Measurements from ENCODE around the gene MTX3.

The MTX3 gene

DNA sequence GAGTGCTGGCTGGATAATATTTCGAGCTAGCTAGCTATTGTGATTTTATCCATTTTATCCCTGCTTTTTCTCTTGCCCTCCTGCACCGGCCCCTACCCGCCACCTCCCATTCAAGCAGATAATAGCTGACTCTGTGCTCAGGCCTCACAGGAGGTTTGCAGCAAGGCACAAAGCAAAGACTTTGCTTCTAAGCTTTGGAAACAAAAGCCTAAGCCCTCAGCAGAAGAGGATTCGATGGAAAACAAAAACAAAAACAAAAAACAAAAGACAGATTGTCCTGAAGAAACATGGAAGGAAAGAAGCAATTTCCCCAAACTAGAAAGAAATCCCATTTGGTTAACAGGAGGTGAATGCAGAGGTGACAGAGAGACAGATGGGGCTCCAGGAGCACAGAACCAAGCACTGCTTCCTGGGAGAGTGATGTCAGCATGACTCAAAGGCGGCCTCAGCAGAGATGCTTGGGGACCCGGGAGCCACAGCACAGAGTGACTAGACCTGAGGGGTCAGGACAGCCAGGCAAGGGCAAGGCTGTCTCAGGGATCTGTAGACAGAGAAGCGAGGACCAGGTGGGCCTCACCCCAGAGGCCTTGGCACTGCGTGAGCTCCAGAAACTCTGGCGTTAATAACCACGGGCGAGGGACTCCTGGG is 28.4 kb downstream of the MTX3 start:
- H3K9ac ChIP-seq (ENCODE audit: low read length in 2 of 2) = no peak overlapping the region

DNA sequence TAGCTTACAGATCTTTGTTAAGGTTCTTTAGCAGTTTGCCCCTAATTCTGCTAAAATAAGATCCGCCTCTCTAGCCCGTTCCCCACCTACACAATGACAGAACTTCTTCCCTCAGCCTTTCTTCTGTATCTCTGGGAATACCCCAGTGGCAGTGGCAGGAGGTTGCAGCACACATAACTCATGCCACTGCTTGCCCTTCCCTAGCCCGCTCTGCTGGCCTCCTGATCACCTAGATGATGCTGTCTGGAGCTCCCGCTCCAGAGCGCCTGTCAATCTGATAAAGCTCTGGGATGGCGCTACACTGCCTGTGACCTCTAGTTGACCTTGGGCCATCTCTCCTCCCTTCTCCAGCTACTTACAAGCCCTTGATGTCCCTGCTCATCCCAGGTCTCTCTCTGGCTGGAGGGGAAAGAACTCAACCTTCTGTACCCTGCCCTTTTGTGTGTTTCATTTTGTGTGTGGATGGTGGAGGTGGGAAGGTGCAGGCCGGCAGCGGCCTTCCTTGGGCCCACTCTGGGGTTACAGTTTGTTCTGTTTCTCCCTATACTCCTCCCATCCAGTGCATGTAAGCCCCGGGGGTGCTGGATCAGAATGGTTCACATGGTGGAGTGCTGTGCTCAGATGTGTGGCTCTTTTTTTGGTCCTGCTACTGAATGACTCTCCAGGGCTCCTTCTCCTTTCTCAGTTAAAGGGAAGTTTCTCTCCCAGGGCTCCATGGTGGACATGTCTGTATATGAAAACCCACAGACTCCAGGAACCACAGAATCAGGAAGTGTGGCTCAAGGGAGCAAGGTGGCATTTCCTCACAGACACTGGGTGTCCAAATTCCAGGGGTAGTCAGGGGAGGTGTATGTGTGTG is 29.1 kb downstream of the MTX3 start:
- no peaks in the 10 kb centered on the region for H3K27me3 ChIP-seq (ENCODE audit: control insufficient read depth in 1 of 2, insufficient read depth in 2 of 2, low read length in 2 of 2)
- H3K4me3 ChIP-seq (ENCODE audit: low read length in 2 of 2) = no peak overlapping the region
- H3K9ac ChIP-seq (ENCODE audit: low read length in 2 of 2) = no peak overlapping the region
- H3K36me3 ChIP-seq (ENCODE audit: control insufficient read depth in 2 of 2, insufficient read depth in 2 of 2, low read length in 2 of 2) = no peaks in the 10 kb centered on the region
- H3K9me3 ChIP-seq (ENCODE audit: control insufficient read depth in 2 of 2, low read length in 2 of 2) = no peaks in the 10 kb centered on the region
- H3K27ac ChIP-seq (ENCODE audit: low read length) = no peak overlapping the region
- no peaks in the 10 kb centered on the region for H3K4me1 ChIP-seq (ENCODE audit: control insufficient read depth, insufficient read depth, low read length)

More for the DNA sequence above, 28.4 kb downstream of the MTX3 start:
- Histone ChIP-seq H3K27ac (ENCODE audit: low read length) (no peak overlapping the region), H3K27me3 (ENCODE audit: control insufficient read depth in 1 of 2, insufficient read depth in 2 of 2, low read length in 2 of 2) (no peaks in the 10 kb centered on the region), H3K36me3 (ENCODE audit: control insufficient read depth in 2 of 2, insufficient read depth in 2 of 2, low read length in 2 of 2) (no peaks in the 10 kb centered on the region), H3K4me3 (ENCODE audit: low read length in 2 of 2) (no peak overlapping the region), H3K4me1 (ENCODE audit: control insufficient read depth, insufficient read depth, low read length) (no peaks in the 10 kb centered on the region), H3K9me3 (ENCODE audit: control insufficient read depth in 2 of 2, low read length in 2 of 2) (no peaks in the 10 kb centered on the region)

DNA sequence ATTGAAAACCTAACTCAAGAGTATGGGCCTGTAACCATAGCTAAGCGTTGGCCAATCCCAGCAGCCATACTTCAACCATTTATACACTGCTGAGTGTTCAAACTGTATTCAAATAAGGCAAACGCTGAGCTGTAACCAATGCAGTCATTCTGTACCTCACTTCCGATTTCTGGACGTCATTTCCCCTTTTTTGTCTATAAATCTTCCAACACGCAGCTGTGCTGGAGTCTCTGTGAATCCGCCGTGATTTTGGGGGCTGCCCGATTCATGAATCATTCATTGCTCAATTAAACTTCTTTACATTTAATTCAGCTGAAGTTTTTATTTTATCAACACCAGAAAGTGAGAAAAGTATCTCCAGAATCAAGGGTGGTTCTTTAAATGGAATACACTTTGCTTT is 31.7 kb downstream of the MTX3 start:
- Histone ChIP-seq H3K9me3 (ENCODE audit: control insufficient read depth in 2 of 2, low read length in 2 of 2) (no peaks in the 10 kb centered on the region), H3K36me3 (ENCODE audit: control insufficient read depth in 2 of 2, insufficient read depth in 2 of 2, low read length in 2 of 2) (no peaks in the 10 kb centered on the region), H3K4me1 (ENCODE audit: control insufficient read depth, insufficient read depth, low read length) (no peaks in the 10 kb centered on the region), H3K27me3 (ENCODE audit: control insufficient read depth in 1 of 2, insufficient read depth in 2 of 2, low read length in 2 of 2) (no peaks in the 10 kb centered on the region), H3K9ac (ENCODE audit: low read length in 2 of 2) (no peak overlapping the region), H3K4me3 (ENCODE audit: low read length in 2 of 2) (no peak overlapping the region), H3K27ac (ENCODE audit: low read length) (no peak overlapping the region)

DNA sequence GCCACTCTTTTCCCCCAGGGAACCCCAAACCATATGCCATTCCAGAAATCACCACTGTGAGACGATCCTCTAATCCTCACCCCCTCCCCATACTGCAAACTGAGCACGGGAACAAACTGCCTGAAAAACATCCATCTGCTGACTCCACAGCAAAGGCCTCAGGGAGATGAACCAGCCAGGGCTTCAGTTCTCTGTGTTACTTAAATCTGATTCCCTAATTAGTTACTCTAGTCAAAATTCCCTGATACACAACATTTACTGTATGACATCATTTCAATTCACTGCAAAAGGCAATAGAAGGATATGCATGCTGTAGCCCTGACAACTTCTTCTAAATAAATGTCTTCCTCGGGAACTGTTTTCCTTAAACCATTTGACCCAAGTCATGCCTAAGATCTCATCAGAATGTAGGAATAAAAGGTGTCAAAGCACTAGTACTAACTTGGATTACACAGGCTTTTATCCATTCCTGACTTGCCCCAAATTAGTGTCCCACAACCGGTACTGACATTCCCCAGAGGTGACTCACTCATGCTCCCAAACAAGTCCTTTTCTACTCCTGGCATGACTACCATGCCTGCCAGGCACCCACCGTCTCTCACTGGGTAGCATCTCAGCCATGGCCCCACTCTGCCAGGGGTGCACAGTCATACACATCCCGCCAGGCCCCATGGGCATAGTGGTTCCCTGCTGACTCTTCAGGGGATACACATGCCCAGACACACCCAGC is 35.0 kb downstream of the MTX3 start:
- Histone ChIP-seq H3K27me3 (ENCODE audit: control insufficient read depth in 1 of 2, insufficient read depth in 2 of 2, low read length in 2 of 2) (no peaks in the 10 kb centered on the region), H3K9me3 (ENCODE audit: control insufficient read depth in 2 of 2, low read length in 2 of 2) (no peaks in the 10 kb centered on the region), H3K4me1 (ENCODE audit: control insufficient read depth, insufficient read depth, low read length) (no peaks in the 10 kb centered on the region), H3K36me3 (ENCODE audit: control insufficient read depth in 2 of 2, insufficient read depth in 2 of 2, low read length in 2 of 2) (no peaks in the 10 kb centered on the region), H3K4me3 (ENCODE audit: low read length in 2 of 2) (no peak overlapping the region), H3K9ac (ENCODE audit: low read length in 2 of 2) (no peak overlapping the region), H3K27ac (ENCODE audit: low read length) (no peak overlapping the region)

DNA sequence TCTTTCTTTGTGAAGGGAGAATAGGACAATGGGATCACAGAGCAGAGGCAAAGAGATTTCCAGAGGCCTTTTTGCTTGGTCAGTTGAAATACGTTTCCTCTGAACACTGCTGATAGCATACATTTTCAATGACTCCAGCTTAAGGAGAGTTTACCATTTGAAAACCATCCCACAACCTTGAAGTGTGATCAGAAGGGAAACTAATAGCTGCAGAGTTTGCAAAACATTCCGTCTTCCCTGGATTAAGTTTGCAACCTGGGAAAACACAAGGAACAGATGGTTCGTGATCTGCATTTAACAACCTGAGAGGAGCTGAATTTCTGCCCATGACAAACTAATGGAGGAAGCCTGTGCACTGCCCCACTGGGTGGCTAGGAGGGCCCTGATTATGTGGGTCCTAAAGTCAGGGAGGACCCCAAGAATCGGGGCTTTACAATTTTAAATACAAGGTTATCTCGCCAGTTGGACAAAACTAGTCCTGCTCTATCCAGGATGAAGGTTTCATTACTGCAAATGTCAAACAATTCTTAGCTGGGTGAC is 35.6 kb downstream of the MTX3 start:
- H3K9ac ChIP-seq (ENCODE audit: low read length in 2 of 2) = no peak overlapping the region
- no peaks in the 10 kb centered on the region for H3K36me3 ChIP-seq (ENCODE audit: control insufficient read depth in 2 of 2, insufficient read depth in 2 of 2, low read length in 2 of 2)
- H3K9me3 ChIP-seq (ENCODE audit: control insufficient read depth in 2 of 2, low read length in 2 of 2) = no peaks in the 10 kb centered on the region
- no peaks in the 10 kb centered on the region for H3K4me1 ChIP-seq (ENCODE audit: control insufficient read depth, insufficient read depth, low read length)
- H3K4me3 ChIP-seq (ENCODE audit: low read length in 2 of 2) = no peak overlapping the region
- H3K27ac ChIP-seq (ENCODE audit: low read length) = no peak overlapping the region
- no peaks in the 10 kb centered on the region for H3K27me3 ChIP-seq (ENCODE audit: control insufficient read depth in 1 of 2, insufficient read depth in 2 of 2, low read length in 2 of 2)

DNA sequence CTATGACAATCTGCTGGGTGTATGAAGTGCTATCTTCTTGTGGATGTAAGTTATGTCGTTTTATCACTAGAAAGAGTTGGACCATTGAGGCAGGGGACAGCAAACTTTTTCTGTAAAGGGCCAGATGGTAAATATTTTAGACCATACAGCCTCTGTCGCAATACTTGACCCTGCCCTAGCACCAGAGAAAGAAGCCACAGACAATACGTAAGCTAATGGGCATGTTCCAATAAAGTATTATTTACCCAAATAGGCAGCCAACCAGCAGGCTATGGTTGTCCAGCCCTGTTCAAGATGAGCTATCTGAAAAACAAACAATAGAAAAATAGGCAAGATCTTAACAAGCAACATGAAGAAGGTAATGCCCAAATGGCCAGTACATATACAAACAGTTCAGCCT is 36.4 kb downstream of the MTX3 start:
- Histone ChIP-seq H3K27me3 (ENCODE audit: control insufficient read depth in 1 of 2, insufficient read depth in 2 of 2, low read length in 2 of 2) (no peaks in the 10 kb centered on the region), H3K27ac (ENCODE audit: low read length) (no peak overlapping the region), H3K36me3 (ENCODE audit: control insufficient read depth in 2 of 2, insufficient read depth in 2 of 2, low read length in 2 of 2) (no peaks in the 10 kb centered on the region), H3K9ac (ENCODE audit: low read length in 2 of 2) (no peak overlapping the region), H3K4me1 (ENCODE audit: control insufficient read depth, insufficient read depth, low read length) (no peaks in the 10 kb centered on the region), H3K4me3 (ENCODE audit: low read length in 2 of 2) (no peak overlapping the region), H3K9me3 (ENCODE audit: control insufficient read depth in 2 of 2, low read length in 2 of 2) (no peaks in the 10 kb centered on the region)

DNA sequence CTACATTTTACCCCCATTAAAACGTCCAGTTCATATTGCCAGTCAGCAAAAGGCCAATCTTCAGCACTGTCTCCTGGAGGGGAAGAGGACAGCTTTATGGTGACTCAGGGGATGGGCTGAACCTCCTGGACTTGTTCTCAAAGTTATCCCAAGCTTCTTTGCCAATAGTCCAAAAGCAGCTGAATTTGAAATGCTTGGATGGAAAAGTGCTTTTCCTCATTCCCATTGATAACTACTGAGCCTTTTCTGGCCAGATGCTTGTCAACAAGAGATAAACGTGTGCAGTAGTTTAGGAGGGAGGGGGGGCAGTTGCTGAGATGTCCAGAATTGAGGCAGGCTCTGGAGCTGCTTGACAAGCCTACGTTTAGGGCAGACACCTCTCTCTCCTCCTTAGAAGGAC is 43.5 kb downstream of the MTX3 start:
- Histone ChIP-seq H3K9me3 (ENCODE audit: control insufficient read depth in 2 of 2, low read length in 2 of 2) (no peaks in the 10 kb centered on the region), H3K4me1 (ENCODE audit: control insufficient read depth, insufficient read depth, low read length) (no peaks in the 10 kb centered on the region), H3K4me3 (ENCODE audit: low read length in 2 of 2) (no peak overlapping the region), H3K27me3 (ENCODE audit: control insufficient read depth in 1 of 2, insufficient read depth in 2 of 2, low read length in 2 of 2) (no peaks in the 10 kb centered on the region), H3K27ac (ENCODE audit: low read length) (no peak overlapping the region), H3K9ac (ENCODE audit: low read length in 2 of 2) (no peak overlapping the region), H3K36me3 (ENCODE audit: control insufficient read depth in 2 of 2, insufficient read depth in 2 of 2, low read length in 2 of 2) (no peaks in the 10 kb centered on the region)

DNA sequence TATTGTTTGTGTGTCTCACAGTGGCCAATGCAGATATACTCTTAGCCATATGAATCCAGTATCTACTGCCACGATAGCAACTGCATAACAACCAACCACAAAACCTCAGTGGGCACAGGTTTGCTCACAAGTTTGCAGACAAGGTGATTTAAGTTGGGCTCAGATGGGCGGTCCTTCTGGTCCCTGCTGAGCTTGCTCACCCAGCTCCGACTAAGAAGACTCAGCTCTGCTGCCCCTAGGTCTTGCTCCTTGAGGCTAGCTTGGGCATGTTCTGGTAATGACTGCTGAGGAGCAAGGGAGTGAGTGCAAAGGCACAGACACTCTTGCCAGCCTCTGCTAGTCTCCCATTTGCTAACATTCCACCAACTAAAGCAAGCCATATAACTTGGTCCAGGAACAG is 52.6 kb downstream of the MTX3 start:
- H3K27me3 ChIP-seq (ENCODE audit: control insufficient read depth in 1 of 2, insufficient read depth in 2 of 2, low read length in 2 of 2) = peaks cover 0 to 2% of the 10 kb centered on the region in 2 donors
- H3K4me3 ChIP-seq (ENCODE audit: low read length in 2 of 2) = no peak overlapping the region
- no peaks in the 10 kb centered on the region for H3K4me1 ChIP-seq (ENCODE audit: control insufficient read depth, insufficient read depth, low read length)
- H3K36me3 ChIP-seq (ENCODE audit: control insufficient read depth in 2 of 2, insufficient read depth in 2 of 2, low read length in 2 of 2) = no peaks in the 10 kb centered on the region
- H3K27ac ChIP-seq (ENCODE audit: low read length) = no peak overlapping the region
- no peak overlapping the region for H3K9ac ChIP-seq (ENCODE audit: low read length in 2 of 2)
- no peaks in the 10 kb centered on the region for H3K9me3 ChIP-seq (ENCODE audit: control insufficient read depth in 2 of 2, low read length in 2 of 2)

DNA sequence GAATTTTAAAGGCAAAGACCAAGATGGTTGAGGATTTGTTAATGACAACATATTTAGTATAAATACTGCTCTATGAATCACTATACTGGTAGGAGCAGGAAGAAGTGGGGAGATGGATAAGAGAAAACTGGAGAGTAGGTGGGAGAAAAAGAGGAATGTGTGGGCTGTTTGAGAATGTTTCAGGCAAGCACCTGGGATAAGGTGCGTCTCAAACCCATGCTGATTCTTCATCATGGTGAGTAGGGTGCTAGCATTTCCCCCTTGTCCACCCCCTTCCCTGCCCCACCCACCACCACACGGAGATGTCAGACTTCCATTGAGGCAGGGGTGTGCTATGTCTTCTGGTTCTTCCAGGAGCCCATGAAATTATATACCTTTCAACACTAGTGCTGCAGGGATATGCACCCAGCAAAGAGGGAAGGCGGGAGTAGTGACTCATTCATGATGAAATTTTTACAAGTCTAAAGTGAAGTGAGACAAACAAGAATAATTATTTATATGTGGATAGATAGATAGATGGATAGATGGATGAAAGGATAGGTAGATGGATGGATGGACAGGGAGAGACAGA is 54.3 kb downstream of the MTX3 start:
- Histone ChIP-seq H3K4me3 (ENCODE audit: low read length in 2 of 2) (no peak overlapping the region), H3K9ac (ENCODE audit: low read length in 2 of 2) (no peak overlapping the region), H3K9me3 (ENCODE audit: control insufficient read depth in 2 of 2, low read length in 2 of 2) (no peaks in the 10 kb centered on the region), H3K27ac (ENCODE audit: low read length) (no peak overlapping the region), H3K4me1 (ENCODE audit: control insufficient read depth, insufficient read depth, low read length) (no peaks in the 10 kb centered on the region), H3K36me3 (ENCODE audit: control insufficient read depth in 2 of 2, insufficient read depth in 2 of 2, low read length in 2 of 2) (no peaks in the 10 kb centered on the region), H3K27me3 (ENCODE audit: control insufficient read depth in 1 of 2, insufficient read depth in 2 of 2, low read length in 2 of 2) (peaks cover 0 to 2% of the 10 kb centered on the region in 2 donors)

DNA sequence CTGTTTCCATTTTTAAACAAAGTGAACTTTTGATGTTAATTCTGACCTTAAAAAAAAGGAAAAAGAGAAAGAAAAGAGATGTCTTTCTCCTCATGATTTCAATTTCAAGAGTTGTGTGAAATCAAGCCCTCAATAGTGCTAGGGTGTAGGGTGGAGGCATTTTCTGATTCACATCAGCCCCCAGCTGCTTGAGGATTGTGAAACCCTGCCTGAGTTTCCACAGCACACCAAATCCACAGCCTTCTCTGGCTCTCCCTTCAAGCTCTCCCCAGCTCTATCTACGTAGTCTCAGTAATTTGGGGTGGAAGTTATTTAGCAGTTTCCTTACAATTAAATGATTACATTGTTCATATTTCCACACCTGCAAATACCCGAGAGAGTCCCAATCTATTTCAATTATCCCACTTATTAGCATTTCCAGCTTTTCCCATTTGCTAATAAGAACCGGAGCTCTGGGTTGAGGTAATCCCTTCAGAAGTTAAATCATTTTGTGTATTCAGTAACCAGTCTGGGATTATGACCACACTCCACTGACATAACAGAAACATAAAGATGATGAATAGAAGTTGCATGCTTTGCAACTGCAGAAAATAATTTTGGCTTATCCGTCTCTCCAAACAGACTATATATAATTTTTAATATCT is 54.9 kb downstream of the MTX3 start:
- Histone ChIP-seq H3K9me3 (ENCODE audit: control insufficient read depth in 2 of 2, low read length in 2 of 2) (no peaks in the 10 kb centered on the region), H3K36me3 (ENCODE audit: control insufficient read depth in 2 of 2, insufficient read depth in 2 of 2, low read length in 2 of 2) (no peaks in the 10 kb centered on the region), H3K4me3 (ENCODE audit: low read length in 2 of 2) (no peak overlapping the region), H3K4me1 (ENCODE audit: control insufficient read depth, insufficient read depth, low read length) (no peaks in the 10 kb centered on the region), H3K9ac (ENCODE audit: low read length in 2 of 2) (no peak overlapping the region), H3K27me3 (ENCODE audit: control insufficient read depth in 1 of 2, insufficient read depth in 2 of 2, low read length in 2 of 2) (peaks cover 0 to 2% of the 10 kb centered on the region in 2 donors), H3K27ac (ENCODE audit: low read length) (no peak overlapping the region)
